CD8-positive, alpha-beta memory T cell (primary cell): ENCODE data around the gene AGAP1. TPM values are rescaled to one million over a fixed set of nuclear protein-coding genes. Genes with fewer than 3 reads are reported as not detected.

ENCODE experiments used
- CTCF ChIA-PET: fragments of 350-600 bp; sonication (Branson Sonifier 250); formaldehyde crosslinking; loops from one replicate; lab custom pipeline; 2021; ENCODE audit warnings: antibody characterized with exemption; lab: Charles Lee
- POLR2A ChIA-PET: fragments of 350-600 bp; sonication (Branson Sonifier 250); formaldehyde crosslinking; loops from one replicate; lab custom pipeline; 2021; ENCODE audit warnings: antibody characterized with exemption; lab: Charles Lee
- DNase-seq, 5 donors: peaks; one replicate each; pipeline versions ENCODE4 v3.0.0 to v3.0.0-alpha.2; 2020 to 2022; ENCODE audit warnings: mixed read lengths in 1 of 5
- H3K27ac ChIP-seq: one replicate; pipeline ENCODE4 v1.7.0; 2013; ENCODE audit warnings: low read depth, mild to moderate bottlenecking, low read length, moderate library complexity
- H3K27me3 ChIP-seq: 2 replicates; pipeline ENCODE4 v1.7.0; 2013; ENCODE audit warnings: low read length, mild to moderate bottlenecking; ENCODE audit not compliant: insufficient read depth, poor library complexity, severe bottlenecking
- H3K36me3 ChIP-seq: 2 replicates; pipeline ENCODE4 v1.7.0; 2013; ENCODE audit warnings: mild to moderate bottlenecking, low read length, moderate library complexity; ENCODE audit not compliant: insufficient read depth
- H3K4me1 ChIP-seq: 2 replicates; pipeline ENCODE4 v1.7.0; 2013; ENCODE audit warnings: mild to moderate bottlenecking, low read length, moderate library complexity; ENCODE audit not compliant: insufficient read depth
- H3K4me3 ChIP-seq: 2 replicates; pipeline ENCODE4 v1.7.0; 2013; ENCODE audit warnings: mild to moderate bottlenecking, low read length
- H3K9me3 ChIP-seq: 2 replicates; pipeline ENCODE4 v1.7.0; 2013; ENCODE audit warnings: mild to moderate bottlenecking, low read length
- H3K27ac Mint-ChIP-seq, 8 donors: one replicate each; pipeline ENCODE4 v1.8.0; 2020 to 2021; ENCODE audit warnings: mixed read lengths in 8 of 8, mild to moderate bottlenecking in 6 of 8, inconsistent platforms in 3 of 8, moderate library complexity in 3 of 8
- H3K27me3 Mint-ChIP-seq, 2 donors: one replicate each; pipeline ENCODE4 v1.8.0; 2020 to 2021; ENCODE audit warnings: mixed read lengths in 2 of 2, mild to moderate bottlenecking in 1 of 2, moderate library complexity in 1 of 2
- H3K36me3 Mint-ChIP-seq, 3 donors: one replicate each; pipeline ENCODE4 v1.8.0; 2020 to 2021; ENCODE audit warnings: mixed read lengths in 3 of 3, inconsistent platforms in 1 of 3, mild to moderate bottlenecking in 1 of 3
- H3K4me1 Mint-ChIP-seq, 3 donors: one replicate each; pipeline ENCODE4 v1.8.0; 2020 to 2021; ENCODE audit warnings: mixed read lengths in 3 of 3, inconsistent platforms in 1 of 3, mild to moderate bottlenecking in 1 of 3
- H3K4me3 Mint-ChIP-seq, 7 donors: one replicate each; pipeline ENCODE4 v1.8.0; 2020 to 2021; ENCODE audit warnings: mixed read lengths in 7 of 7, mild to moderate bottlenecking in 6 of 7, moderate library complexity in 4 of 7, inconsistent platforms in 2 of 7
- H3K9me3 Mint-ChIP-seq, 5 donors: one replicate each; pipeline ENCODE4 v1.8.0; 2020 to 2022; ENCODE audit warnings: mixed read lengths in 5 of 5, mild to moderate bottlenecking in 3 of 5, moderate library complexity in 2 of 5, inconsistent platforms in 1 of 5
- polyA plus RNA-seq: library from polyadenylated mRNA; unstranded; fragments of 300-500 nt; fragmentation: Illumina TruSeq; gene quantifications from one replicate; pipeline ENCODE4 v1.2.3, GENCODE V29; 2021
- total RNA-seq, 2 experiments: library from RNA; stranded (reverse); gene quantifications; one replicate each; pipeline ENCODE4 v1.2.3, GENCODE V29; 2021

The AGAP1 gene
- total and polyA plus RNA-seq, 3 experiments from 2014 or later, result 1.2 to 3.3 (median 2.7) TPM

- no peak overlapping the region for H3K4me3 Mint-ChIP-seq
- no peaks in the 10 kb centered on the region for H3K27me3 ChIP-seq
- H3K27ac ChIP-seq, result no peak overlapping the region
- H3K4me1 ChIP-seq, result no peaks in the 10 kb centered on the region
- no peak for DNase-seq
- H3K4me1 Mint-ChIP-seq, result peaks cover 0 to 6% (median 0%) of the 10 kb centered on the region in 3 donors
- ChIA-PET POLR2A (no interaction called here), CTCF (interaction anchor here (0.8 kb wide), 1 partner anchor 13 kb away, joined by 3 read pairs; no protein-coding TSS in a partner anchor)
- H3K27ac Mint-ChIP-seq, result no peak overlapping the region
- H3K9me3 ChIP-seq, result no peaks in the 10 kb centered on the region
- H3K36me3 Mint-ChIP-seq, result peaks cover 0 to 6% (median 0%) of the 10 kb centered on the region in 3 donors
- no peak overlapping the region for H3K4me3 ChIP-seq
- H3K36me3 ChIP-seq, result no peaks in the 10 kb centered on the region
- peaks cover 6 to 10% of the 10 kb centered on the region in 2 donors for H3K27me3 Mint-ChIP-seq
- H3K9me3 Mint-ChIP-seq, result peaks cover 0 to 5% (median 2%) of the 10 kb centered on the region in 5 donors
Observed at GRCh38 chr2:235513984-235514626, 20.3 kb downstream of the AGAP1 start.

- Histone ChIP-seq H3K27ac (no peak overlapping the region), H3K4me1 (no peaks in the 10 kb centered on the region), H3K36me3 (no peaks in the 10 kb centered on the region), H3K27me3 (no peaks in the 10 kb centered on the region), H3K4me3 (no peak overlapping the region), H3K9me3 (no peaks in the 10 kb centered on the region)
- ChIA-PET CTCF (no interaction called here), POLR2A (no interaction called here)
- H3K4me3 Mint-ChIP-seq, result no peak overlapping the region
- peaks cover 0 to 6% (median 0%) of the 10 kb centered on the region in 3 donors for H3K4me1 Mint-ChIP-seq
- H3K9me3 Mint-ChIP-seq, result peaks cover 0 to 5% (median 2%) of the 10 kb centered on the region in 5 donors
- no peak overlapping the region for H3K27ac Mint-ChIP-seq
- peaks cover 6 to 10% of the 10 kb centered on the region in 2 donors for H3K27me3 Mint-ChIP-seq
- no peak for DNase-seq
- peaks cover 0 to 6% (median 0%) of the 10 kb centered on the region in 3 donors for H3K36me3 Mint-ChIP-seq
Observed at GRCh38 chr2:235514627-235515363, 21.0 kb downstream of the AGAP1 start.

GRCh38 chr2:235515364-235515742, 21.5 kb downstream of the AGAP1 start:
- CTCF ChIA-PET, result no interaction called here
- Histone ChIP-seq H3K27ac (no peak overlapping the region), H3K36me3 (no peaks in the 10 kb centered on the region), H3K9me3 (no peaks in the 10 kb centered on the region), H3K4me1 (no peaks in the 10 kb centered on the region), H3K4me3 (no peak overlapping the region), H3K27me3 (no peaks in the 10 kb centered on the region)
- POLR2A ChIA-PET, result no interaction called here
- H3K4me1 Mint-ChIP-seq, result peaks cover 0 to 4% (median 0%) of the 10 kb centered on the region in 3 donors
- H3K27ac Mint-ChIP-seq, result no peak overlapping the region
- peak in 1 of 5 donors; percentile 10 for DNase-seq
- peaks cover 7 to 9% of the 10 kb centered on the region in 2 donors for H3K27me3 Mint-ChIP-seq
- H3K36me3 Mint-ChIP-seq, result peaks cover 0 to 6% (median 0%) of the 10 kb centered on the region in 3 donors
- no peak overlapping the region for H3K4me3 Mint-ChIP-seq
- peaks cover 0 to 3% (median under 1%) of the 10 kb centered on the region in 5 donors for H3K9me3 Mint-ChIP-seq

GRCh38 chr2:235515821-235516220, 22.0 kb downstream of the AGAP1 start:
- POLR2A ChIA-PET, result no interaction called here
- no peak overlapping the region for H3K4me3 Mint-ChIP-seq
- CTCF ChIA-PET, result no interaction called here

GRCh38 chr2:235516257-235516656, 22.4 kb downstream of the AGAP1 start:
- Histone ChIP-seq H3K36me3 (no peaks in the 10 kb centered on the region), H3K27me3 (no peaks in the 10 kb centered on the region), H3K27ac (no peak overlapping the region), H3K9me3 (no peaks in the 10 kb centered on the region), H3K4me1 (no peaks in the 10 kb centered on the region), H3K4me3 (no peak overlapping the region)
- Mint-ChIP-seq H3K27me3 (peaks cover 3 to 9% of the 10 kb centered on the region in 2 donors), H3K36me3 (peaks cover 0 to 6% (median 0%) of the 10 kb centered on the region in 3 donors), H3K9me3 (peaks cover 0 to 2% (median 0%) of the 10 kb centered on the region in 5 donors), H3K4me1 (no peaks in the 10 kb centered on the region), H3K27ac (no peak overlapping the region), H3K4me3 (no peak overlapping the region)
- CTCF ChIA-PET, result no interaction called here
- POLR2A ChIA-PET, result no interaction called here
- DNase-seq, result no peak

More at GRCh38 chr2:235515821-235516220, 22.0 kb downstream of the AGAP1 start:
- Mint-ChIP-seq H3K4me1 (no peaks in the 10 kb centered on the region), H3K27ac (no peak overlapping the region), H3K9me3 (peaks cover 0 to 2% (median 0%) of the 10 kb centered on the region in 5 donors), H3K27me3 (peaks cover 3 to 9% of the 10 kb centered on the region in 2 donors), H3K36me3 (peaks cover 0 to 6% (median 0%) of the 10 kb centered on the region in 3 donors)
- H3K4me1 ChIP-seq, result no peaks in the 10 kb centered on the region
- DNase-seq, result peak in 1 of 5 donors; percentile 0
- H3K27me3 ChIP-seq, result no peaks in the 10 kb centered on the region
- H3K27ac ChIP-seq, result no peak overlapping the region
- no peaks in the 10 kb centered on the region for H3K9me3 ChIP-seq
- no peaks in the 10 kb centered on the region for H3K36me3 ChIP-seq
- no peak overlapping the region for H3K4me3 ChIP-seq

- no peak overlapping the region for H3K4me3 ChIP-seq
- no peak for DNase-seq
- CTCF ChIA-PET, result no interaction called here
- no peak overlapping the region for H3K4me3 Mint-ChIP-seq
- no peak overlapping the region for H3K27ac Mint-ChIP-seq
- POLR2A ChIA-PET, result interaction anchor here (0.6 kb wide), 1 partner anchor 31 kb away, joined by 3 read pairs; no protein-coding TSS in a partner anchor
- H3K4me1 ChIP-seq, result no peaks in the 10 kb centered on the region
- H3K27me3 Mint-ChIP-seq, result peaks cover 10 to 14% of the 10 kb centered on the region in 2 donors
- no peaks in the 10 kb centered on the region for H3K9me3 ChIP-seq
- no peaks in the 10 kb centered on the region for H3K36me3 ChIP-seq
- no peaks in the 10 kb centered on the region for H3K27me3 ChIP-seq
- H3K4me1 Mint-ChIP-seq, result no peaks in the 10 kb centered on the region
- H3K9me3 Mint-ChIP-seq, result peaks cover 0 to 2% (median 0%) of the 10 kb centered on the region in 5 donors
- H3K27ac ChIP-seq, result no peak overlapping the region
- H3K36me3 Mint-ChIP-seq, result peaks cover 0 to 6% (median 0%) of the 10 kb centered on the region in 3 donors
Observed at GRCh38 chr2:235518322-235519090, 24.7 kb downstream of the AGAP1 start.

- H3K9me3 ChIP-seq, result no peaks in the 10 kb centered on the region
- peaks cover 0 to 2% (median 0%) of the 10 kb centered on the region in 5 donors for H3K9me3 Mint-ChIP-seq
- no peak overlapping the region for H3K4me3 Mint-ChIP-seq
- H3K4me1 Mint-ChIP-seq, result no peaks in the 10 kb centered on the region
- H3K4me3 ChIP-seq, result no peak overlapping the region
- no peaks in the 10 kb centered on the region for H3K36me3 Mint-ChIP-seq
- no peak overlapping the region for H3K27ac ChIP-seq
- no peak overlapping the region for H3K27ac Mint-ChIP-seq
- no peaks in the 10 kb centered on the region for H3K4me1 ChIP-seq
- CTCF ChIA-PET, result no interaction called here
- POLR2A ChIA-PET, result no interaction called here
- DNase-seq, result no peak
- H3K36me3 ChIP-seq, result no peaks in the 10 kb centered on the region
- peaks cover 7 to 10% of the 10 kb centered on the region in 2 donors for H3K27me3 Mint-ChIP-seq
- H3K27me3 ChIP-seq, result no peaks in the 10 kb centered on the region
Observed at GRCh38 chr2:235520787-235521186, 26.9 kb downstream of the AGAP1 start.
